HCT116 (cell line): Measurements from ENCODE around the gene IL20. TPM values are rescaled to one million over a fixed set of nuclear protein-coding genes. Genes with fewer than 3 reads are reported as not detected.

ENCODE experiments used
- ATAC-seq: fragments of 200-7000 bp; cut with Tn5 transposase; 2 replicates; pipeline ENCODE4 v1.9.1; 2020; ENCODE audit warnings: mild to moderate bottlenecking, moderate library complexity
- BruUV-seq: library from RNA; stranded (reverse); fragments of 400-500 nt; replicated peaks from 2 replicates; lab custom pipeline; 2021; lab: Mats Ljungman, UMichigan
- CTCF ChIA-PET: fragments of 300-600 bp; sonication (Branson Sonifier 250); formaldehyde crosslinking; loops from one replicate; lab custom pipeline; 2021; ENCODE audit warnings: antibody characterized with exemption; lab: Charles Lee
- POLR2A ChIA-PET: fragments of 300-600, 350-600 bp; sonication (Branson Sonifier 250); formaldehyde crosslinking; loops from one replicate; lab custom pipeline; 2021; ENCODE audit warnings: antibody characterized with exemption; lab: Charles Lee
- RAD21 ChIA-PET, 2 experiments: fragments of 300-600 bp; sonication (Branson Sonifier 250); formaldehyde crosslinking; loops; one replicate each; lab custom pipeline; 2023; ENCODE audit warnings: low total read pairs in 2 of 2; ENCODE audit not compliant: uncharacterized antibody in 2 of 2, unreplicated experiment in 2 of 2, low non-redundant PET in 1 of 2; lab: Charles Lee
- DNase-seq: peaks from one replicate; pipeline ENCODE4 v3.0.0-alpha.2; 2010; ENCODE audit warnings: low read depth, low spot score
- H2AFZ ChIP-seq: fragments of 200-600 bp; shearing (Covaris generic), sonication (generic); 2 replicates; pipeline ENCODE4 v1.6.1; 2017; ENCODE audit warnings: low read depth, mixed run types, mixed read lengths, antibody characterized with exemption, low read length; ENCODE audit not compliant: poor library complexity, severe bottlenecking
- H3K27ac ChIP-seq: 2 replicates; pipeline ENCODE4 v1.5.1; 2012; ENCODE audit warnings: low read depth, low read length
- H3K27me3 ChIP-seq: fragments of 200-600 bp; sonication (generic); 2 replicates; pipeline ENCODE4 v1.6.1; 2016; ENCODE audit warnings: mixed run types, low read length, mixed read lengths; ENCODE audit not compliant: insufficient read depth
- H3K36me3 ChIP-seq, 2 experiments: fragments of 200-500 bp in 1 of 2; fragments of 200-600 bp in 1 of 2; sonication (Bioruptor generic) in 1 of 2; sonication (generic) in 1 of 2; 2 replicates each; pipeline versions ENCODE4 v1.5.1 to v1.6.1; 2014 to 2016; ENCODE audit warnings: low read length in 2 of 2, inconsistent platforms in 1 of 2, mixed read lengths in 1 of 2, mixed run types in 1 of 2; ENCODE audit not compliant: insufficient read depth in 2 of 2, control insufficient read depth in 1 of 2
- H3K4me1 ChIP-seq, 2 experiments: fragments of 200-600 bp in 1 of 2; sonication (generic) in 1 of 2; 2 replicates each; pipeline versions ENCODE4 v1.5.1 to v1.6.1; 2012 to 2017; ENCODE audit warnings: low read length in 2 of 2, inconsistent platforms in 1 of 2, mild to moderate bottlenecking in 1 of 2, mixed read lengths in 1 of 2, mixed run types in 1 of 2, moderate library complexity in 1 of 2; ENCODE audit not compliant: insufficient read depth in 2 of 2, control insufficient read depth in 1 of 2
- H3K4me2 ChIP-seq: fragments of 200-600 bp; sonication (generic); 2 replicates; pipeline ENCODE4 v1.6.1; 2017; ENCODE audit warnings: mixed run types, low read length, mixed read lengths
- H3K4me3 ChIP-seq, 2 experiments: fragments of 200-600 bp in 1 of 2; sonication (generic) in 1 of 2; replicated peaks in 1 of 2; 2 replicates each; pipeline ENCODE4 v1.5.1; 2011 to 2016; ENCODE audit warnings: low read length in 2 of 2, control low read depth in 1 of 2, low read depth in 1 of 2, mild to moderate bottlenecking in 1 of 2, mixed read lengths in 1 of 2, mixed run types in 1 of 2
- H3K79me2 ChIP-seq: fragments of 200-600 bp; sonication (generic); 2 replicates; pipeline ENCODE4 v1.6.1; 2017; ENCODE audit warnings: mild to moderate bottlenecking, mixed run types, low read length, moderate library complexity, mixed read lengths; ENCODE audit not compliant: insufficient read depth
- H3K9ac ChIP-seq: fragments of 200-600 bp; sonication (generic); 2 replicates; pipeline ENCODE4 v1.6.1; 2016; ENCODE audit warnings: low read length, mixed read lengths
- H3K9me2 ChIP-seq: fragments of 200-600 bp; sonication (generic), shearing (Covaris generic); 2 replicates; pipeline ENCODE4 v1.6.1; 2017; ENCODE audit warnings: mixed run types, mild to moderate bottlenecking, moderate library complexity; ENCODE audit not compliant: insufficient read depth
- H3K9me3 ChIP-seq, 2 experiments: fragments of 200-500 bp in 1 of 2; fragments of 200-600 bp in 1 of 2; sonication (Bioruptor generic) in 1 of 2; sonication (generic) in 1 of 2; 2 replicates each; pipeline ENCODE4 v1.6.1; 2014 to 2017; ENCODE audit warnings: low read length in 2 of 2, mixed read lengths in 2 of 2, inconsistent platforms in 1 of 2, low read depth in 1 of 2, mild to moderate bottlenecking in 1 of 2, mixed run types in 1 of 2, moderate library complexity in 1 of 2; ENCODE audit not compliant: control insufficient read depth in 1 of 2, insufficient read depth in 1 of 2
- H4K20me1 ChIP-seq: fragments of 200-600 bp; sonication (generic), shearing (Covaris generic); 2 replicates; pipeline ENCODE4 v1.6.1; 2017; ENCODE audit warnings: mixed run types, mild to moderate bottlenecking, moderate library complexity; ENCODE audit not compliant: insufficient read depth
- ATF3 ChIP-seq: IDR thresholded peaks from 2 replicates; pipeline ENCODE4 v1.6.1; 2012
- CBX3 ChIP-seq: IDR thresholded peaks from 2 replicates; pipeline ENCODE4 v1.6.1; 2012; ENCODE audit warnings: low read depth
- CEBPB ChIP-seq: IDR thresholded peaks from 2 replicates; pipeline ENCODE4 v1.6.1; 2012; ENCODE audit warnings: low read depth
- EGR1 ChIP-seq: IDR thresholded peaks from 2 replicates; pipeline ENCODE4 v1.6.1; 2012; ENCODE audit warnings: low read depth
- EZH2 ChIP-seq: fragments of 200-600 bp; sonication (generic); IDR thresholded peaks from 2 replicates; pipeline ENCODE4 v1.6.1; 2017; ENCODE audit warnings: antibody characterized with exemption, mixed run types
- MAX ChIP-seq: IDR thresholded peaks from 2 replicates; pipeline ENCODE4 v1.6.1; 2012
- POLR2A ChIP-seq: IDR thresholded peaks from 2 replicates; pipeline ENCODE4 v1.7.0; 2011; ENCODE audit warnings: borderline replicate concordance; ENCODE audit not compliant: insufficient read depth, insufficient read length; ENCODE audit errors: extremely low read depth
- SIN3A ChIP-seq: IDR thresholded peaks from 2 replicates; pipeline ENCODE4 v1.6.1; 2012; ENCODE audit warnings: low read depth
- SRF ChIP-seq: IDR thresholded peaks from 2 replicates; pipeline ENCODE4 v1.6.1; 2012; ENCODE audit warnings: low read depth
- TCF7L2 ChIP-seq: IDR thresholded peaks from 2 replicates; pipeline ENCODE4 v1.7.0; 2011; ENCODE audit warnings: borderline replicate concordance, inconsistent platforms; ENCODE audit not compliant: insufficient read depth, insufficient read length; ENCODE audit errors: extremely low read depth
- ZFX ChIP-seq: fragments of 450-650 bp; IDR thresholded peaks from 2 replicates; pipeline ENCODE4 v1.6.1; 2017
- intact Hi-C: fragments of 100-400 bp; cut with micrococcal nuclease; formaldehyde crosslinking; loops from 2 replicates; pipeline ENCODE4 v1.10.0; 2022
- total RNA-seq: library from RNA; stranded (reverse); gene quantifications from one replicate; pipeline ENCODE4 v1.2.1, GENCODE V29; 2021; ENCODE audit not compliant: unreplicated experiment
- TF ChIP-seq, protein P1 (sequence below): IDR thresholded peaks from 2 replicates; pipeline ENCODE4 v1.6.1; 2011; ENCODE audit warnings: mild to moderate bottlenecking, low read length, moderate library complexity; ENCODE audit not compliant: insufficient replicate concordance; ENCODE audit errors: extremely low read depth
- TF ChIP-seq, protein P2 (sequence below), 3 experiments: fragments of 200-600 bp in 1 of 3; sonication (generic) in 1 of 3; IDR thresholded peaks in 2 of 3; conservative IDR thresholded peaks in 1 of 3; 2 replicates each; pipeline ENCODE4 v1.5.1; 2012 to 2017; ENCODE audit warnings: low read depth in 2 of 3, low read length in 2 of 3, antibody characterized with exemption in 1 of 3, borderline replicate concordance in 1 of 3, control low read depth in 1 of 3, mild to moderate bottlenecking in 1 of 3, mixed read lengths in 1 of 3, mixed run types in 1 of 3, moderate library complexity in 1 of 3; ENCODE audit not compliant: insufficient read depth in 1 of 3

IL20 gene
- total RNA-seq, 1 experiment from 2014 or later: not detected

- H3K9me2 ChIP-seq: no peaks in the 10 kb centered on the region
- no peak for TF ChIP-seq SRF
- TF ChIP-seq, protein P1, sequence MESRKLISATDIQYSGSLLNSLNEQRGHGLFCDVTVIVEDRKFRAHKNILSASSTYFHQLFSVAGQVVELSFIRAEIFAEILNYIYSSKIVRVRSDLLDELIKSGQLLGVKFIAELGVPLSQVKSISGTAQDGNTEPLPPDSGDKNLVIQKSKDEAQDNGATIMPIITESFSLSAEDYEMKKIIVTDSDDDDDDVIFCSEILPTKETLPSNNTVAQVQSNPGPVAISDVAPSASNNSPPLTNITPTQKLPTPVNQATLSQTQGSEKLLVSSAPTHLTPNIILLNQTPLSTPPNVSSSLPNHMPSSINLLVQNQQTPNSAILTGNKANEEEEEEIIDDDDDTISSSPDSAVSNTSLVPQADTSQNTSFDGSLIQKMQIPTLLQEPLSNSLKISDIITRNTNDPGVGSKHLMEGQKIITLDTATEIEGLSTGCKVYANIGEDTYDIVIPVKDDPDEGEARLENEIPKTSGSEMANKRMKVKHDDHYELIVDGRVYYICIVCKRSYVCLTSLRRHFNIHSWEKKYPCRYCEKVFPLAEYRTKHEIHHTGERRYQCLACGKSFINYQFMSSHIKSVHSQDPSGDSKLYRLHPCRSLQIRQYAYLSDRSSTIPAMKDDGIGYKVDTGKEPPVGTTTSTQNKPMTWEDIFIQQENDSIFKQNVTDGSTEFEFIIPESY: no peak
- no peak overlapping the region for H2AFZ ChIP-seq
- BruUV-seq: no TSS peak
- no peaks in the 10 kb centered on the region for H3K4me1 ChIP-seq
- ChIA-PET POLR2A (no interaction called here), CTCF (no interaction called here), RAD21 (no interaction called here)
- intact Hi-C loops: no loop called here
- no peaks in the 10 kb centered on the region for H3K27me3 ChIP-seq
- no peaks in the 10 kb centered on the region for H3K36me3 ChIP-seq
- no peaks in the 10 kb centered on the region for H3K79me2 ChIP-seq
- H3K27ac ChIP-seq: no peak overlapping the region
- DNase-seq: no peak
- no peaks in the 10 kb centered on the region for H3K9me3 ChIP-seq
- no peak for ATAC-seq
- no peaks in the 10 kb centered on the region for H4K20me1 ChIP-seq
- no peak overlapping the region for H3K4me2 ChIP-seq
- H3K4me3 ChIP-seq: no peak overlapping the region
- H3K9ac ChIP-seq: no peak overlapping the region
Measured at GRCh38 chr1:206887701-206888100, 22.3 kb downstream of the IL20 start.

GRCh38 chr1:206890125-206891060, 25.0 kb downstream of the IL20 start:
- no peak overlapping the region for H3K9ac ChIP-seq
- H3K4me1 ChIP-seq: peaks cover 0 to 3% of the 10 kb centered on the region in 2 experiments; a peak in 1 of 4 replicates
- no peaks in the 10 kb centered on the region for H3K9me2 ChIP-seq
- POLR2A ChIA-PET: no interaction called here
- no peaks in the 10 kb centered on the region for H3K79me2 ChIP-seq
- DNase-seq (no peak), ATAC-seq (no peak)
- H3K4me2 ChIP-seq: no peak overlapping the region
- no peak overlapping the region for H2AFZ ChIP-seq
- no peaks in the 10 kb centered on the region for H4K20me1 ChIP-seq
- H3K27ac ChIP-seq: no peak overlapping the region
- no TSS peak for BruUV-seq
- H3K9me3 ChIP-seq: no peaks in the 10 kb centered on the region
- CTCF ChIA-PET: no interaction called here
- no peak overlapping the region for H3K4me3 ChIP-seq
- no peak for TF ChIP-seq MAX
- no peak for TF ChIP-seq EGR1
- TF ChIP-seq SIN3A: no peak
- no peak for TF ChIP-seq CBX3
- TF ChIP-seq, protein P2, sequence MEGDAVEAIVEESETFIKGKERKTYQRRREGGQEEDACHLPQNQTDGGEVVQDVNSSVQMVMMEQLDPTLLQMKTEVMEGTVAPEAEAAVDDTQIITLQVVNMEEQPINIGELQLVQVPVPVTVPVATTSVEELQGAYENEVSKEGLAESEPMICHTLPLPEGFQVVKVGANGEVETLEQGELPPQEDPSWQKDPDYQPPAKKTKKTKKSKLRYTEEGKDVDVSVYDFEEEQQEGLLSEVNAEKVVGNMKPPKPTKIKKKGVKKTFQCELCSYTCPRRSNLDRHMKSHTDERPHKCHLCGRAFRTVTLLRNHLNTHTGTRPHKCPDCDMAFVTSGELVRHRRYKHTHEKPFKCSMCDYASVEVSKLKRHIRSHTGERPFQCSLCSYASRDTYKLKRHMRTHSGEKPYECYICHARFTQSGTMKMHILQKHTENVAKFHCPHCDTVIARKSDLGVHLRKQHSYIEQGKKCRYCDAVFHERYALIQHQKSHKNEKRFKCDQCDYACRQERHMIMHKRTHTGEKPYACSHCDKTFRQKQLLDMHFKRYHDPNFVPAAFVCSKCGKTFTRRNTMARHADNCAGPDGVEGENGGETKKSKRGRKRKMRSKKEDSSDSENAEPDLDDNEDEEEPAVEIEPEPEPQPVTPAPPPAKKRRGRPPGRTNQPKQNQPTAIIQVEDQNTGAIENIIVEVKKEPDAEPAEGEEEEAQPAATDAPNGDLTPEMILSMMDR (IDR thresholded peaks at IDR 0.05 in 2 of 3, conservative IDR thresholded peaks at IDR 0.05 in 1 of 3; ENCODE audit: borderline replicate concordance in 1 of 3, insufficient read depth in 1 of 3, low read depth in 2 of 3, low read length in 2 of 3): no peak
- no peak for TF ChIP-seq EZH2
- no peak for TF ChIP-seq ZFX
- TF ChIP-seq SRF: no peak
- no peak for TF ChIP-seq ATF3
- TF ChIP-seq POLR2A: no peak
- TF ChIP-seq CEBPB: no peak
- no peak for TF ChIP-seq TCF7L2
- no peaks in the 10 kb centered on the region for H3K27me3 ChIP-seq
- intact Hi-C loops: no loop called here
- no peaks in the 10 kb centered on the region for H3K36me3 ChIP-seq
- RAD21 ChIA-PET: no interaction called here
